ENCODE data around the gene CHAC1. TPM values are rescaled to one million over a fixed set of nuclear protein-coding genes. Genes with fewer than 3 reads are reported as not detected.

CHAC1 gene
- total RNA-seq, 1 experiment from 2014 or later: 48.7 TPM

DNA sequence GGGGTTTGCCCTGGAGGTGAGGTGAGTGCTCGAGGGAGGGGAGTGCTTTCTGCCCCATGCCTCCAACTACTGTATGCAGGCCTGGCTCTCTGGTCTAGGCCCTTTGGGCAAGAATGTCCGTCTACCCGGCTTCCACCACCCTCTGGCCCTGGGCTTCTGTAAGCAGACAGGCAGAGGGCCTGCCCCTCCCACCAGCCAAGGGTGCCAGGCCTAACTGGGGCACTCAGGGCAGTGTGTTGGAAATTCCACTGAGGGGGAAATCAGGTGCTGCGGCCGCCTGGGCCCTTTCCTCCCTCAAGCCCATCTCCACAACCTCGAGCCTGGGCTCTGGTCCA lies 14.8 kb upstream of the CHAC1 start:
- no peak overlapping the region for H2BK12ac ChIP-seq (ENCODE audit: insufficient read length, low read depth, low read length)
- no peak overlapping the region for H3K56ac ChIP-seq (ENCODE audit: insufficient read length, low read depth, low read length)
- H4K8ac ChIP-seq (replicated peaks; ENCODE audit: insufficient read length, low read depth, low read length): no peak overlapping the region
- no peaks in the 10 kb centered on the region for H3K79me2 ChIP-seq (ENCODE audit: insufficient read depth, low read length)
- no peak overlapping the region for H2BK120ac ChIP-seq (ENCODE audit: low read depth, low read length, poor library complexity, severe bottlenecking)
- no peaks in the 10 kb centered on the region; the same call in 1 of the 2 replicates for H3K27me3 ChIP-seq (ENCODE audit: insufficient read depth, low read length)
- H2BK15ac ChIP-seq (ENCODE audit: low read depth, low read length): no peak overlapping the region
- DNase-seq: no peak
- no peaks in the 10 kb centered on the region for H3K79me1 ChIP-seq (ENCODE audit: insufficient read depth, low read depth, low read length, poor library complexity, severe bottlenecking)
- peaks cover 26 to 30% of the 10 kb centered on the region in 2 experiments for H3K4me1 Mint-ChIP-seq
- H3K9ac ChIP-seq (ENCODE audit: extremely low read depth, insufficient read length, low read length): no peak overlapping the region
- no peak overlapping the region for H4K5ac ChIP-seq (ENCODE audit: insufficient read length, low read depth, low read length)
- H3K27me3 Mint-ChIP-seq (ENCODE audit: low read depth): peaks cover 75% of the 10 kb centered on the region
- H2BK5ac ChIP-seq (ENCODE audit: insufficient read length, low read length): no peak overlapping the region
- H3K27ac ChIP-seq (ENCODE audit: insufficient read length, low read depth, low read length): no peak overlapping the region
- no CpG with 5 or more reads among the region's 6 CpGs for WGBS (ENCODE audit: extremely low coverage, insufficient read length, low lambda C conversion rate)
- H3K9me3 ChIP-seq (ENCODE audit: control insufficient read depth, low read depth, low read length): no peaks in the 10 kb centered on the region
- no peak overlapping the region for H3K27ac Mint-ChIP-seq
- H4K20me1 ChIP-seq (ENCODE audit: control insufficient read depth, insufficient read depth, insufficient read length): no peaks in the 10 kb centered on the region
- H3K4me3 Mint-ChIP-seq: no peak overlapping the region
- no peak overlapping the region for H3K18ac ChIP-seq (ENCODE audit: insufficient read length, low read depth, low read length)
- no peak overlapping the region for H3K23ac ChIP-seq (ENCODE audit: insufficient read length, low read depth, low read length)
- H4K91ac ChIP-seq (ENCODE audit: insufficient read length, low read depth, low read length): no peak overlapping the region
- H3K9me3 Mint-ChIP-seq: no peaks in the 10 kb centered on the region
- H3K14ac ChIP-seq (ENCODE audit: insufficient read depth, low read length): no peak overlapping the region
- H3T11ph ChIP-seq (ENCODE audit: low read length): no peak overlapping the region
- H3K36me3 Mint-ChIP-seq (ENCODE audit: insufficient read depth in 1 of 3, low read depth in 3 of 3): no peaks in the 10 kb centered on the region
- no peak overlapping the region for H2BK20ac ChIP-seq (ENCODE audit: low read depth, low read length, poor library complexity, severe bottlenecking)
- no peaks in the 10 kb centered on the region for H3K4me1 ChIP-seq (ENCODE audit: insufficient read depth, low read length)
- H3K4ac ChIP-seq (ENCODE audit: low read depth, low read length): no peak overlapping the region
- H2AFZ ChIP-seq (ENCODE audit: low read length): no peak overlapping the region
- no peak overlapping the region for H3K4me2 ChIP-seq (ENCODE audit: insufficient read depth, insufficient read length, low read length)
- TF ChIP-seq, protein P1, sequence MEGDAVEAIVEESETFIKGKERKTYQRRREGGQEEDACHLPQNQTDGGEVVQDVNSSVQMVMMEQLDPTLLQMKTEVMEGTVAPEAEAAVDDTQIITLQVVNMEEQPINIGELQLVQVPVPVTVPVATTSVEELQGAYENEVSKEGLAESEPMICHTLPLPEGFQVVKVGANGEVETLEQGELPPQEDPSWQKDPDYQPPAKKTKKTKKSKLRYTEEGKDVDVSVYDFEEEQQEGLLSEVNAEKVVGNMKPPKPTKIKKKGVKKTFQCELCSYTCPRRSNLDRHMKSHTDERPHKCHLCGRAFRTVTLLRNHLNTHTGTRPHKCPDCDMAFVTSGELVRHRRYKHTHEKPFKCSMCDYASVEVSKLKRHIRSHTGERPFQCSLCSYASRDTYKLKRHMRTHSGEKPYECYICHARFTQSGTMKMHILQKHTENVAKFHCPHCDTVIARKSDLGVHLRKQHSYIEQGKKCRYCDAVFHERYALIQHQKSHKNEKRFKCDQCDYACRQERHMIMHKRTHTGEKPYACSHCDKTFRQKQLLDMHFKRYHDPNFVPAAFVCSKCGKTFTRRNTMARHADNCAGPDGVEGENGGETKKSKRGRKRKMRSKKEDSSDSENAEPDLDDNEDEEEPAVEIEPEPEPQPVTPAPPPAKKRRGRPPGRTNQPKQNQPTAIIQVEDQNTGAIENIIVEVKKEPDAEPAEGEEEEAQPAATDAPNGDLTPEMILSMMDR (conservative IDR thresholded peaks at IDR 0.05): no peak
- H3K23me2 ChIP-seq (ENCODE audit: insufficient read length, low read depth, low read length, poor library complexity, severe bottlenecking): peaks cover 8% of the 10 kb centered on the region
- H2AK5ac ChIP-seq (ENCODE audit: insufficient read length, low read length): no peak overlapping the region

All from H9 (cell line).